Psoas muscle (tissue), 8 donors: ENCODE results near the gene B3GNT7. TPM values are rescaled to one million over a fixed set of nuclear protein-coding genes. Genes with fewer than 3 reads are reported as not detected.

Source experiments
- ATAC-seq, 4 donors: fragments of 200-7000 bp; cut with Tn5 transposase; one replicate each; pipeline ENCODE4 v1.9.1; 2020; ENCODE audit warnings: moderate library complexity in 3 of 4, mild to moderate bottlenecking in 2 of 4
- DNase-seq, 2 donors: peaks; one replicate each; pipeline ENCODE4 v3.0.0-alpha.2; 2020
- H3K27ac ChIP-seq: fragments of 200-600 bp; one replicate; pipeline ENCODE4 v1.8.0; 2022
- H3K27me3 ChIP-seq, 3 donors: fragments of 200-600 bp in 1 of 3; one replicate each; pipeline versions ENCODE4 v1.6.1 to v1.8.0; 2013 to 2022; ENCODE audit warnings: low read length in 2 of 3, mild to moderate bottlenecking in 2 of 3, moderate library complexity in 1 of 3; ENCODE audit not compliant: insufficient read depth in 3 of 3
- H3K36me3 ChIP-seq, 2 donors: fragments of 200-600 bp in 1 of 2; one replicate each; pipeline versions ENCODE4 v1.6.1 to v1.8.0; 2013 to 2022; ENCODE audit warnings: low read depth in 1 of 2, mild to moderate bottlenecking in 1 of 2, moderate library complexity in 1 of 2; ENCODE audit not compliant: insufficient read depth in 1 of 2
- H3K4me1 ChIP-seq: fragments of 200-600 bp; one replicate; pipeline ENCODE4 v1.8.0; 2022
- H3K4me3 ChIP-seq: fragments of 200-600 bp; one replicate; pipeline ENCODE4 v1.8.0; 2022; ENCODE audit warnings: mild to moderate bottlenecking
- H3K9me3 ChIP-seq: fragments of 200-600 bp; one replicate; pipeline ENCODE4 v1.8.0; 2022
- CTCF ChIP-seq: fragments of 200-600 bp; IDR thresholded peaks from one replicate; pipeline ENCODE4 v1.8.0; 2022; ENCODE audit warnings: antibody characterized with exemption
- WGBS, 3 donors: extraction: QIAGEN DNeasy Blood & Tissue Kit; methylation state at CpG; one replicate each; pipeline versions ENCODE4 v1.1.6 to v1.1.7; 2013; 5-methylcytosine and 5-hydroxymethylcytosine counted together
- intact Hi-C, 2 donors: fragments of 100-400 bp; cut with DNase I; formaldehyde crosslinking; loops; one replicate each; pipeline versions ENCODE4 v1.11.0 to v1.14.2; 2022
- polyA plus RNA-seq, 3 donors: library from polyadenylated mRNA; stranded (reverse); fragments of 200-250 nt; gene quantifications; one replicate each; pipeline ENCODE4 v1.2.3, GENCODE V29; 2013
- total RNA-seq, 4 donors: library from RNA; stranded (reverse); fragmentation: NEBNext Ultra II Directional in 2 of 4; extraction: Animal tissue kit (Norgen Biotek cat#: 25700) in 2 of 4; gene quantifications; one replicate each; pipeline versions ENCODE4 v1.2.1 to v1.2.4, GENCODE V29; 2021 to 2023
- donor health status: healthy with polysubstance abuse.
- donor health status: DM: no; HTN: no; CAD: no; lungs with moderate emphysema.
- donor health status: Bipolar disorder and iron deficiency.
- donor health status: healthy.
- donor health status: DM: yes; HTN: yes; CAD: no.
- donor health status: DM: no; HTN: no; CAD: no.
- donor health status: DM: no; HTN: no; CAD: no.
- donor health status: DM: yes; HTN: yes; CAD: no.

The B3GNT7 gene
- total and polyA plus RNA-seq, 7 donors, result 0.03 to 1.7 (median 0.29) TPM

- DNase-seq (peak in 1 of 2 donors; percentile 46), ATAC-seq (no peak)
- intact Hi-C loops, result no loop called here
- no peak for TF ChIP-seq CTCF
- Histone ChIP-seq H3K4me3 (no peak overlapping the region), H3K27ac (no peak overlapping the region), H3K36me3 (no peaks in the 10 kb centered on the region), H3K27me3 (no peaks in the 10 kb centered on the region), H3K9me3 (no peaks in the 10 kb centered on the region), H3K4me1 (no peaks in the 10 kb centered on the region)
- WGBS, 3 donors, result 89 to 92% (median 91%) methylated on average over 11 of the region's 11 CpGs
Measured at GRCh38 chr2:231360401-231360800, 35.1 kb upstream of the B3GNT7 start.

GRCh38 chr2:231360881-231361371 lies 34.6 kb upstream of the B3GNT7 start:
- no peak for DNase-seq
- H3K27ac ChIP-seq, result no peak overlapping the region
- H3K4me3 ChIP-seq, result no peak overlapping the region
- no peaks in the 10 kb centered on the region for H3K9me3 ChIP-seq
- H3K4me1 ChIP-seq, result no peaks in the 10 kb centered on the region
- no peak for TF ChIP-seq CTCF
- no peaks in the 10 kb centered on the region for H3K27me3 ChIP-seq
- no peaks in the 10 kb centered on the region for H3K36me3 ChIP-seq
- ATAC-seq, result no peak
- 90 to 93% (median 93%) methylated on average over 13 of the region's 13 CpGs for WGBS, 3 donors
- intact Hi-C loops, result no loop called here

GRCh38 chr2:231361701-231362554 lies 33.6 kb upstream of the B3GNT7 start:
- WGBS, 3 donors, result 84 to 90% (median 86%) methylated on average over 12 of the region's 12 CpGs
- H3K4me1 ChIP-seq, result no peaks in the 10 kb centered on the region
- H3K9me3 ChIP-seq, result no peaks in the 10 kb centered on the region
- H3K27me3 ChIP-seq, result no peaks in the 10 kb centered on the region
- no peak overlapping the region for H3K4me3 ChIP-seq
- no peak for TF ChIP-seq CTCF
- intact Hi-C loops, result no loop called here
- no peak overlapping the region for H3K27ac ChIP-seq
- ATAC-seq (no peak), DNase-seq (no peak)
- H3K36me3 ChIP-seq, result no peaks in the 10 kb centered on the region

GRCh38 chr2:231362555-231363184 lies 32.8 kb upstream of the B3GNT7 start:
- 86 to 92% (median 89%) methylated on average over 9 of the region's 9 CpGs for WGBS, 3 donors

More at GRCh38 chr2:231362555-231363184, 32.8 kb upstream of the B3GNT7 start:
- Histone ChIP-seq H3K36me3 (no peaks in the 10 kb centered on the region), H3K27ac (no peak overlapping the region), H3K9me3 (no peaks in the 10 kb centered on the region), H3K4me3 (no peak overlapping the region), H3K27me3 (no peaks in the 10 kb centered on the region), H3K4me1 (no peaks in the 10 kb centered on the region)
- no peak for TF ChIP-seq CTCF
- DNase-seq, result no peak
- intact Hi-C loops, result no loop called here
- no peak for ATAC-seq
